IMR-90 (cell line): ENCODE results near the gene NAB1. TPM values are rescaled to one million over a fixed set of nuclear protein-coding genes. Genes with fewer than 3 reads are reported as not detected.
"Not testable (repeated sequence)": the region's sequence is repeated elsewhere in the genome, so short reads cannot be mapped to it uniquely, and the experiment has no call there.

Experiments
- ATAC-seq: fragments of 200-7000 bp; cut with Tn5 transposase; 2 replicates; pipeline ENCODE4 v1.9.1; 2020; ENCODE audit warnings: low read depth, mild to moderate bottlenecking, moderate library complexity
- BruUV-seq: library from RNA; stranded (reverse); fragments of 400-500 nt; replicated peaks from 2 replicates; lab custom pipeline; 2021; lab: Mats Ljungman, UMichigan
- CTCF ChIA-PET: fragments of 300-600 bp; formaldehyde crosslinking; extraction: SDS; loops from one replicate; lab custom pipeline; 2021; ENCODE audit warnings: antibody characterized with exemption; lab: Yijun Ruan, JAX
- POLR2A ChIA-PET: fragments of 300-600 bp; sonication (Branson Sonifier 250); formaldehyde crosslinking; loops from one replicate; lab custom pipeline; 2022; ENCODE audit warnings: antibody characterized with exemption; ENCODE audit not compliant: unreplicated experiment; lab: Charles Lee
- DNase-seq: peaks from one replicate; pipeline ENCODE4 v3.0.0; 2013
- H2AFZ ChIP-seq: replicated peaks from 2 replicates; pipeline ENCODE3; 2013; ENCODE audit warnings: low read length, mild to moderate bottlenecking; ENCODE audit not compliant: poor library complexity
- H2AK5ac ChIP-seq: 2 replicates; pipeline ENCODE4 v1.6.1; 2013; ENCODE audit warnings: low read depth, low read length, inconsistent platforms
- H2AK9ac ChIP-seq: replicated peaks from 2 replicates; pipeline ENCODE3; 2013; ENCODE audit warnings: mild to moderate bottlenecking, low read depth, low read length, moderate library complexity; ENCODE audit not compliant: poor library complexity
- H2BK120ac ChIP-seq: 2 replicates; pipeline ENCODE4 v1.6.1; 2013; ENCODE audit warnings: low read depth, low read length, inconsistent platforms
- H2BK15ac ChIP-seq: 3 replicates; pipeline ENCODE4 v1.6.1; 2013; ENCODE audit warnings: low read depth, low read length, inconsistent platforms
- H2BK20ac ChIP-seq: 2 replicates; pipeline ENCODE4 v1.6.1; 2013; ENCODE audit warnings: low read depth, mild to moderate bottlenecking, inconsistent platforms, low read length, moderate library complexity
- H2BK5ac ChIP-seq: 2 replicates; pipeline ENCODE4 v1.6.1; 2013; ENCODE audit warnings: mild to moderate bottlenecking, low read depth, low read length, inconsistent platforms; ENCODE audit not compliant: poor library complexity, severe bottlenecking
- H3K14ac ChIP-seq: replicated peaks from 2 replicates; pipeline ENCODE4 v1.6.1; 2013; ENCODE audit warnings: low read depth, low read length, inconsistent platforms
- H3K18ac ChIP-seq: 2 replicates; pipeline ENCODE4 v1.6.1; 2013; ENCODE audit warnings: low read depth, low read length, control low read depth
- H3K23ac ChIP-seq: 2 replicates; pipeline ENCODE4 v1.6.1; 2013; ENCODE audit warnings: low read depth, low read length, inconsistent platforms
- H3K27ac ChIP-seq: 2 replicates; pipeline ENCODE4 v1.5.1; 2013; ENCODE audit warnings: mild to moderate bottlenecking, control low read depth, low read length; ENCODE audit not compliant: insufficient read depth
- H3K27me3 ChIP-seq: 2 replicates; pipeline ENCODE4 v1.6.1; 2013; ENCODE audit warnings: low read length; ENCODE audit not compliant: control insufficient read depth, insufficient read depth
- H3K36me3 ChIP-seq: 2 replicates; pipeline ENCODE4 v1.6.1; 2013; ENCODE audit warnings: low read length, mixed read lengths; ENCODE audit not compliant: control insufficient read depth, insufficient read depth
- H3K4ac ChIP-seq: 2 replicates; pipeline ENCODE4 v1.6.1; 2013; ENCODE audit warnings: low read depth, low read length, inconsistent platforms
- H3K4me1 ChIP-seq: 2 replicates; pipeline ENCODE4 v1.6.1; 2013; ENCODE audit warnings: low read length, mixed read lengths; ENCODE audit not compliant: control insufficient read depth, insufficient read depth
- H3K4me2 ChIP-seq: 2 replicates; pipeline ENCODE4 v1.6.1; 2013; ENCODE audit warnings: low read depth, mild to moderate bottlenecking, control low read depth, low read length, moderate library complexity
- H3K4me3 ChIP-seq: 2 replicates; pipeline ENCODE4 v1.5.1; 2013; ENCODE audit warnings: low read depth, mild to moderate bottlenecking, control low read depth, low read length, moderate library complexity; ENCODE audit not compliant: insufficient read depth
- H3K56ac ChIP-seq: 2 replicates; pipeline ENCODE4 v1.6.1; 2013; ENCODE audit warnings: low read length, inconsistent platforms; ENCODE audit not compliant: insufficient read depth; ENCODE audit errors: extremely low read depth
- H3K79me1 ChIP-seq, 2 experiments: 2 replicates each; pipeline ENCODE4 v1.6.1; 2013; ENCODE audit warnings: low read length in 2 of 2, inconsistent platforms in 1 of 2, low read depth in 1 of 2
- H3K9ac ChIP-seq: 2 replicates; pipeline ENCODE4 v1.6.1; 2013; ENCODE audit warnings: low read depth, low read length, control low read depth
- H3K9me1 ChIP-seq: 2 replicates; pipeline ENCODE4 v1.6.1; 2013; ENCODE audit warnings: low read length, inconsistent platforms; ENCODE audit not compliant: insufficient read depth
- H3K9me3 ChIP-seq: 2 replicates; pipeline ENCODE4 v1.6.1; 2013; ENCODE audit warnings: low read length; ENCODE audit not compliant: control insufficient read depth, insufficient read depth
- H4K20me1 ChIP-seq: 2 replicates; pipeline ENCODE4 v1.6.1; 2013; ENCODE audit warnings: low read length, inconsistent platforms; ENCODE audit not compliant: insufficient read depth
- H4K5ac ChIP-seq: 2 replicates; pipeline ENCODE4 v1.6.1; 2013; ENCODE audit warnings: mild to moderate bottlenecking, low read depth, low read length, control low read depth
- H4K8ac ChIP-seq, 2 experiments: 2 replicates each; pipeline ENCODE4 v1.6.1; 2013; ENCODE audit warnings: low read depth in 2 of 2, low read length in 2 of 2, control low read depth in 1 of 2, inconsistent platforms in 1 of 2
- H4K91ac ChIP-seq: 2 replicates; pipeline ENCODE4 v1.6.1; 2013; ENCODE audit warnings: low read depth, low read length, inconsistent platforms; ENCODE audit not compliant: insufficient read depth
- CEBPB ChIP-seq: IDR thresholded peaks from 2 replicates; pipeline ENCODE4 v1.6.1; 2012; ENCODE audit warnings: low read depth, low read length, improper control_type of control experiment
- CHD1 ChIP-seq: IDR thresholded peaks from 2 replicates; pipeline ENCODE4 v1.6.1; 2012; ENCODE audit warnings: low read depth, low read length, improper control_type of control experiment
- FOS ChIP-seq: fragments of 150-350 bp; IDR thresholded peaks from 2 replicates; pipeline ENCODE4 v1.6.1; 2016; ENCODE audit warnings: low read depth, low read length
- MAFK ChIP-seq: IDR thresholded peaks from 2 replicates; pipeline ENCODE4 v1.6.1; 2012; ENCODE audit warnings: low read depth, low read length, improper control_type of control experiment
- MXI1 ChIP-seq: IDR thresholded peaks from 2 replicates; pipeline ENCODE4 v1.6.1; 2012; ENCODE audit warnings: low read depth, mild to moderate bottlenecking, low read length, moderate library complexity, borderline replicate concordance
- NFE2L2 ChIP-seq: fragments of 150-350 bp; IDR thresholded peaks from 2 replicates; pipeline ENCODE4 v1.6.1; 2016; ENCODE audit warnings: low read depth, mild to moderate bottlenecking, low read length
- POLR2A ChIP-seq: IDR thresholded peaks from 2 replicates; pipeline ENCODE4 v1.6.1; 2012; ENCODE audit warnings: mild to moderate bottlenecking, low read depth, low read length
- RCOR1 ChIP-seq: IDR thresholded peaks from 2 replicates; pipeline ENCODE4 v1.6.1; 2012; ENCODE audit warnings: mild to moderate bottlenecking, low read length, improper control_type of control experiment; ENCODE audit not compliant: insufficient replicate concordance
- RFX5 ChIP-seq: IDR thresholded peaks from 2 replicates; pipeline ENCODE4 v1.8.0; 2012; ENCODE audit warnings: low read depth, mild to moderate bottlenecking, low read length, moderate library complexity
- SMC3 ChIP-seq: fragments of 150-350 bp; IDR thresholded peaks from 2 replicates; pipeline ENCODE4 v1.6.1; 2016; ENCODE audit warnings: low read depth, mild to moderate bottlenecking, antibody characterized with exemption, low read length, moderate library complexity
- WGBS, 2 experiments: methylation state at CpG; one replicate each; pipeline versions ENCODE4 v1.1.5 to v1.1.7; 2013; ENCODE audit warnings: missing lambda C conversion rate in 2 of 2; ENCODE audit not compliant: insufficient read length in 1 of 2; ENCODE audit errors: extremely low coverage in 2 of 2; 5-methylcytosine and 5-hydroxymethylcytosine counted together
- dilution Hi-C: fragments of 300-500 bp; cut with HindIII; formaldehyde crosslinking; loops from one replicate; pipeline ENCODE4 v1.14.3; 2018; ENCODE audit warnings: low sequenced_read_pairs; ENCODE audit not compliant: unreplicated experiment
- in situ Hi-C: fragments of 300-500 bp; cut with MboI; formaldehyde crosslinking; loops from 3 replicates; pipeline ENCODE4 v1.14.3; 2019; ENCODE audit warnings: low sequenced_read_pairs, inconsistent platforms, mixed read lengths
- intact Hi-C: fragments of 100-400 bp; cut with micrococcal nuclease; formaldehyde crosslinking; loops from 2 replicates; pipeline ENCODE4 v1.10.0; 2022
- polyA plus RNA-seq, 3 experiments: library from polyadenylated mRNA; depleted of rRNA; stranded (reverse); fragments of >200 nt; gene quantifications; 2 replicates each; pipeline ENCODE4 v1.2.3, GENCODE V29; 2012; ENCODE audit warnings: low replicate concordance in 1 of 3
- total RNA-seq: library from RNA; depleted of rRNA; stranded (reverse); fragments of >200 nt; gene quantifications from 2 replicates; pipeline ENCODE4 v1.2.3, GENCODE V29; 2012

NAB1 gene
- total and polyA plus RNA-seq, 2 of the 4 experiments (the other 2 are of a cell fraction), result 11.9 to 31.2 TPM

- Histone ChIP-seq H3K4me3 (no peak overlapping the region), H2AFZ (no peak overlapping the region), H2BK20ac (no peak overlapping the region), H3K9me1 (no peaks in the 10 kb centered on the region), H2AK9ac (no peak overlapping the region), H4K5ac (no peak overlapping the region), H3K18ac (no peak overlapping the region), H2BK5ac (no peak overlapping the region), H3K27me3 (no peaks in the 10 kb centered on the region), H3K4me1 (no peaks in the 10 kb centered on the region), H3K79me1 (no peaks in the 10 kb centered on the region), H2BK15ac (no peak overlapping the region), H3K56ac (no peak overlapping the region), H3K9me3 (peaks cover 3% of the 10 kb centered on the region; the same call in 1 of the 2 replicates), H4K91ac (no peak overlapping the region), H4K20me1 (no peaks in the 10 kb centered on the region), H2BK120ac (no peak overlapping the region), H2AK5ac (no peak overlapping the region), H3K23ac (no peak overlapping the region), H3K4me2 (no peak overlapping the region), H4K8ac (no peak overlapping the region), H3K4ac (no peak overlapping the region), H3K14ac (no peak overlapping the region), H3K27ac (no peak overlapping the region), H3K36me3 (no peaks in the 10 kb centered on the region), H3K9ac (no peak overlapping the region)
- ChIA-PET POLR2A (no interaction called here), CTCF (no interaction called here)
- BruUV-seq, result no TSS peak
- WGBS, 2 experiments, result 83% methylated on average over 1 of the region's 2 CpGs; no CpG with 5 or more reads in 1 of the 2 experiments
- DNase-seq, result no peak
- intact Hi-C loops (no loop called here), dilution Hi-C loops (no loop called here), in situ Hi-C loops (no loop called here)
- TF ChIP-seq CEBPB (no peak), FOS (no peak), MXI1 (no peak), MAFK (no peak), RCOR1 (no peak), RFX5 (no peak), SMC3 (no peak), CHD1 (no peak), NFE2L2 (no peak), POLR2A (no peak)
- no peak for ATAC-seq
Observed at GRCh38 chr2:190707726-190708125, 58.8 kb downstream of the NAB1 start.

GRCh38 chr2:190708650-190709049, 59.8 kb downstream of the NAB1 start:
- H4K20me1 ChIP-seq, H3K56ac ChIP-seq, H4K8ac ChIP-seq, H2AFZ ChIP-seq, CTCF ChIA-PET, H3K4me1 ChIP-seq, H2BK15ac ChIP-seq, H4K5ac ChIP-seq, H3K9me3 ChIP-seq, H2BK120ac ChIP-seq, H2BK20ac ChIP-seq, H3K27me3 ChIP-seq, H4K91ac ChIP-seq, H3K23ac ChIP-seq, H2AK5ac ChIP-seq, H3K4me3 ChIP-seq, H2AK9ac ChIP-seq, H3K18ac ChIP-seq, dilution Hi-C loops, H3K9ac ChIP-seq, H3K9me1 ChIP-seq, H3K4ac ChIP-seq, DNase-seq, ATAC-seq, H3K36me3 ChIP-seq, in situ Hi-C loops, intact Hi-C loops, H3K79me1 ChIP-seq, H3K27ac ChIP-seq, BruUV-seq, H3K14ac ChIP-seq, H3K4me2 ChIP-seq, H2BK5ac ChIP-seq, POLR2A ChIA-PET: not testable (repeated sequence)
